Nephron progenitor cell (in vitro differentiated cells): ENCODE results near the gene DCST1.

ENCODE experiments used
- DNase-seq: peaks from one replicate; pipeline ENCODE4 v3.0.0; 2021
- H3K27ac Mint-ChIP-seq: 2 replicates; pipeline ENCODE4 v1.8.0; 2021; ENCODE audit warnings: mild to moderate bottlenecking, moderate library complexity, mixed read lengths
- H3K27me3 Mint-ChIP-seq: 2 replicates; pipeline ENCODE4 v1.8.0; 2021; ENCODE audit warnings: mild to moderate bottlenecking, low read depth, mixed read lengths; ENCODE audit not compliant: poor library complexity
- H3K36me3 Mint-ChIP-seq: 2 replicates; pipeline ENCODE4 v1.8.0; 2021; ENCODE audit warnings: low read depth, mixed read lengths
- H3K4me1 Mint-ChIP-seq: 2 replicates; pipeline ENCODE4 v1.8.0; 2021; ENCODE audit warnings: mixed read lengths
- H3K4me3 Mint-ChIP-seq: 2 replicates; pipeline ENCODE4 v1.8.0; 2021; ENCODE audit warnings: mild to moderate bottlenecking, moderate library complexity, mixed read lengths
- H3K9me3 Mint-ChIP-seq: 2 replicates; pipeline ENCODE4 v1.8.0; 2021; ENCODE audit warnings: mild to moderate bottlenecking, moderate library complexity, mixed read lengths
- TF ChIP-seq, protein P1 (sequence below): fragments of 200-600 bp; sonication (generic); IDR thresholded peaks from 2 replicates; pipeline ENCODE4 v1.5.0; 2021; ENCODE audit warnings: antibody characterized with exemption

DCST1 gene

GRCh38 chr1:155007251-155007828, 26.3 kb upstream of the DCST1 start:
- H3K4me3 Mint-ChIP-seq: no peak overlapping the region
- H3K27me3 Mint-ChIP-seq: peaks cover 9% of the 10 kb centered on the region
- no peaks in the 10 kb centered on the region for H3K9me3 Mint-ChIP-seq
- no peak overlapping the region for H3K27ac Mint-ChIP-seq
- H3K36me3 Mint-ChIP-seq: no peaks in the 10 kb centered on the region
- peaks cover 55% of the 10 kb centered on the region for H3K4me1 Mint-ChIP-seq
- DNase-seq: no peak
- TF ChIP-seq, protein P1, sequence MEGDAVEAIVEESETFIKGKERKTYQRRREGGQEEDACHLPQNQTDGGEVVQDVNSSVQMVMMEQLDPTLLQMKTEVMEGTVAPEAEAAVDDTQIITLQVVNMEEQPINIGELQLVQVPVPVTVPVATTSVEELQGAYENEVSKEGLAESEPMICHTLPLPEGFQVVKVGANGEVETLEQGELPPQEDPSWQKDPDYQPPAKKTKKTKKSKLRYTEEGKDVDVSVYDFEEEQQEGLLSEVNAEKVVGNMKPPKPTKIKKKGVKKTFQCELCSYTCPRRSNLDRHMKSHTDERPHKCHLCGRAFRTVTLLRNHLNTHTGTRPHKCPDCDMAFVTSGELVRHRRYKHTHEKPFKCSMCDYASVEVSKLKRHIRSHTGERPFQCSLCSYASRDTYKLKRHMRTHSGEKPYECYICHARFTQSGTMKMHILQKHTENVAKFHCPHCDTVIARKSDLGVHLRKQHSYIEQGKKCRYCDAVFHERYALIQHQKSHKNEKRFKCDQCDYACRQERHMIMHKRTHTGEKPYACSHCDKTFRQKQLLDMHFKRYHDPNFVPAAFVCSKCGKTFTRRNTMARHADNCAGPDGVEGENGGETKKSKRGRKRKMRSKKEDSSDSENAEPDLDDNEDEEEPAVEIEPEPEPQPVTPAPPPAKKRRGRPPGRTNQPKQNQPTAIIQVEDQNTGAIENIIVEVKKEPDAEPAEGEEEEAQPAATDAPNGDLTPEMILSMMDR: no peak

DNA sequence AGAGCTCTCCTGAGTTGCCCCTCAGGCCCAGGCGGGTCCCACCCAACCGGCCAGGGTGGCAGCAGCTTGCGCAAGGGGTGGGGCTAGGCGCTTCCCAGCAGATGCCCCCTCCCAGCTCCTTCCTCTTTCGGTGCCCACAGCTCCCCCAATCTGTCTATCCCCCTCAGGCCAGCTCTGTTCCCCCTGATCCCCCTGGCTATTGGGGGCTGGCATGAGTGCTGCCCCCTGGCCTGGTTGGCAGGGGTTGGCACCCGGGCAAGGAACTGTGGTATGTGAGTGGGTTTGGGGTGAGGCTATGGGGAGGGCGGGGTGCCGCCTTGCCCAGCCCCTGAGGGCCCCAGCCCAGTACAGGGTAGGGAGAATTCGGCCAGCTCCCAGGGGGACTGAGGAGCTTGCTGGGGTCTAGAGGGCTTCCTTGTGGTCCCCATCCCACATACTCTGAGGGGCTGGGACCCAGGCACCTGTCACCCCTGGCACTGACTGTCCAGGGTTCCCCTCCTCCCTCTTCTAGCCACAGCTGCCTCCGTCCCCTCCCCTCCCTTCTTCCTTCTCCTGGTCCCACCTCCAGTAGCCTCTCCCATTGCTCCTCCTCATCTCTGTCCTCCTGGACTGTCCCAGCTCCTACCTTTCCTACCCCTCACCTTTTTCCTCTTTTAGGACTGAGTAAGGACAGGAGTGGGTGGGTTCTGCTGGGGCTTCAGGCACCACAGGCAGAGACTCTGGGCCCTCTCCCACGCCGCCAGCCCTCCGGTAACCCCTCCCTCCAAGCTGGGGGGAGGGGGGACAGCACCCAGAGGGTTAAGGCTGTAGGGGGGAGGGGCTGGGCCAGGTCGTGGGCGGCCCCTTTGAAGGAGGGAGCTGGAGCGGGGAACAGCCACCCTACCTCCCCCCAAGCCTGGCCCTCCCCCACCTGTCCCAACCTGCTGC, 25.3 kb upstream of the DCST1 start:
- Mint-ChIP-seq H3K27ac (no peak overlapping the region), H3K4me3 (no peak overlapping the region), H3K9me3 (no peaks in the 10 kb centered on the region), H3K27me3 (peaks cover 11% of the 10 kb centered on the region), H3K4me1 (peaks cover 65% of the 10 kb centered on the region), H3K36me3 (no peaks in the 10 kb centered on the region)
- TF ChIP-seq, protein P1: no peak
- no peak for DNase-seq

GRCh38 chr1:155009221-155009711, 24.4 kb upstream of the DCST1 start:
- H3K9me3 Mint-ChIP-seq: no peaks in the 10 kb centered on the region

GRCh38 chr1:155009742-155010141, 23.9 kb upstream of the DCST1 start:
- Mint-ChIP-seq H3K4me1 (peaks cover 52% of the 10 kb centered on the region), H3K9me3 (no peaks in the 10 kb centered on the region), H3K27me3 (peaks cover 11% of the 10 kb centered on the region), H3K27ac (peak overlapping the region; percentile 38), H3K36me3 (no peaks in the 10 kb centered on the region), H3K4me3 (no peak overlapping the region)
- DNase-seq: no peak
- TF ChIP-seq, protein P1: no peak

More at GRCh38 chr1:155009221-155009711, 24.4 kb upstream of the DCST1 start:
- TF ChIP-seq, protein P1: no peak
- Mint-ChIP-seq H3K4me1 (peaks cover 56% of the 10 kb centered on the region), H3K4me3 (no peak overlapping the region), H3K27ac (no peak overlapping the region), H3K36me3 (no peaks in the 10 kb centered on the region), H3K27me3 (peaks cover 11% of the 10 kb centered on the region)
- no peak for DNase-seq

DNA sequence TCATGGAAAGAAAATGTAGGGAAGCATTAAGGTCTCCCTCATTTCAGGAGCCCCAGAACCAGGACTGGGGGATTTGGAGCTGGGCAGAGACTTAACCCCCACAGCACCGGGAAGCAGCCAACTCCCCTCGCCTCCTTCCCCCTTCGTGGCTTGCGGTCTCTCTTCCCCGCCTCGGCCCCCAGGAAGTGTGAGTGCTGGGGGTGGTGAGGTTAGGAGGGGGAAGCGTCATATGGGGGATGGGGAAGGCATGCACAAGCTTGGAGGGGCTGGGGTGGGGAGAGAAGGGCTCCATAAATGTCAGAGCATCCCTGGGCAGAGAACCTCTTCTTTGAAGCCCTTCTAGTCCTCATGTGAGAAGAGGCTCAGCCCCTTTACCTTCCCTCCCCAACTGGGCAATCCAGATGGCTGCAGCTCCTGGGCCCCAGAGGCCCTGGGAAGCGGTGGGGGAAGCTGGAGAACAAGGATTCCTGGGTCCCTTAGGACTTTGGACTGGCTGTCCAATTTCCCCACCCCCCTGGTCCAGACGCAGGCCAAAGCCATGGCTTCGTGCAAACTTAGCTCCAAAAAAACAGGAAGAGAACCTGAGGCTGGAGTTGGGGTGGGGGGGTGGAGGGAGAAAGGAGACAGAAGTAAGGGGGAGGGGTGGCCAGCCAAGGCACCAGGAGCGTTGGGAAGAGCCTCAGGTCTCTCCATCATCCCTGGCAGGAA, 23.3 kb upstream of the DCST1 start:
- peaks cover 11% of the 10 kb centered on the region for H3K27me3 Mint-ChIP-seq
- TF ChIP-seq, protein P1: no peak
- H3K36me3 Mint-ChIP-seq: no peaks in the 10 kb centered on the region
- peak overlapping the region; percentile 38 for H3K27ac Mint-ChIP-seq
- no peak overlapping the region for H3K4me3 Mint-ChIP-seq
- peaks cover 52% of the 10 kb centered on the region for H3K4me1 Mint-ChIP-seq
- no peak for DNase-seq
- H3K9me3 Mint-ChIP-seq: no peaks in the 10 kb centered on the region
